HG03108 (cell line): Measurements from ENCODE around the gene HBP1.
"Not testable (repeated sequence)": the region's sequence is repeated elsewhere in the genome, so short reads cannot be mapped to it uniquely, and the experiment has no call there.

Source experiments
- ATAC-seq: cut with Tn5 transposase; IDR thresholded peaks from one replicate; pipeline ENCODE4 v1.9.1; 2021; ENCODE audit warnings: moderate library complexity; ENCODE audit not compliant: unreplicated experiment

Gene HBP1

GRCh38 chr7:107220356-107220755, 51.6 kb downstream of the HBP1 start:
- ATAC-seq = no peak

GRCh38 chr7:107220806-107221205, 52.0 kb downstream of the HBP1 start:
- ATAC-seq = not testable (repeated sequence)

- ATAC-seq = no peak
Observed at GRCh38 chr7:107224374-107225223, 55.8 kb downstream of the HBP1 start.

GRCh38 chr7:107228291-107228690, 59.5 kb downstream of the HBP1 start:
- no peak for ATAC-seq

- ATAC-seq = no peak
Observed at GRCh38 chr7:107230334-107230733, 61.5 kb downstream of the HBP1 start.

- no peak for ATAC-seq
Observed at GRCh38 chr7:107232568-107233090, 63.8 kb downstream of the HBP1 start.

- ATAC-seq = no peak
Observed at GRCh38 chr7:107233174-107233573, 64.4 kb downstream of the HBP1 start.

GRCh38 chr7:107233981-107234380, 65.2 kb downstream of the HBP1 start:
- no peak for ATAC-seq

- no peak for ATAC-seq
Observed at GRCh38 chr7:107234436-107234835, 65.6 kb downstream of the HBP1 start.

- no peak for ATAC-seq
Observed at GRCh38 chr7:107236862-107237261, 68.1 kb downstream of the HBP1 start.

- no peak for ATAC-seq
Observed at GRCh38 chr7:107237451-107237850, 68.6 kb downstream of the HBP1 start.

- ATAC-seq = no peak
Observed at GRCh38 chr7:107242267-107242666, 73.5 kb downstream of the HBP1 start.

GRCh38 chr7:107244613-107245012, 75.8 kb downstream of the HBP1 start:
- no peak for ATAC-seq

- ATAC-seq = not testable (repeated sequence)
Observed at GRCh38 chr7:107246836-107247235, 78.0 kb downstream of the HBP1 start.

- ATAC-seq = no peak
Observed at GRCh38 chr7:107248551-107249316, 79.9 kb downstream of the HBP1 start.

GRCh38 chr7:107251963-107252362, 83.2 kb downstream of the HBP1 start:
- no peak for ATAC-seq
